ENCODE measurements around the gene MOAP1. TPM values are rescaled to one million over a fixed set of nuclear protein-coding genes. Genes with fewer than 3 reads are reported as not detected.
"Not testable (repeated sequence)": the region's sequence is repeated elsewhere in the genome, so short reads cannot be mapped to it uniquely, and the experiment has no call there.

The MOAP1 gene
- total RNA-seq, 1 donor from 2014 or later = 24.1 TPM

DNA sequence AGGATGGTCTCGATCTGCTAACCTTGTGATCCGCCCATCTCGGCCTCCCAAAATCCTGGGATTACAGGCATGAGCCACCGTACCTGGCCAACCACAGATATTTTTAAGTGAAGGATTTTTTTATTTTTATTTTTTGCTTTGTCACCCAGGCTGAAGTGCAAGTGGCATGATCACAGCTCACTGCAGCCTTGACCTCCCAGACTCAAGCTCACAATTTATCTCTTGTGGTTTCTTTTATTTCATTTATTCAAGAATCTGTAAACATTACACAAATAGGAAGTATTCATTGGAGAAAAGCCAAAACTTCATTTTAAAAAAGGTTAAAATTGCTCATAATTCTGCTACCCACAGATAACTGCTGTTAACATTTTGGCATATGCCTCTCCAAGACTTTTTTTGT is 13.3 kb downstream of the MOAP1 start:
- H3K9me3 ChIP-seq = no peaks in the 10 kb centered on the region
- no peak for DNase-seq (ENCODE audit: extremely low spot score in 2 of 2)
- H3K36me3 ChIP-seq = no peaks in the 10 kb centered on the region
- H3K27me3 ChIP-seq = no peaks in the 10 kb centered on the region
- H3K27ac ChIP-seq = no peak overlapping the region
- H3K4me3 ChIP-seq = no peak overlapping the region
- intact Hi-C loops (cut with DNase I) = no loop called here
- no peaks in the 10 kb centered on the region for H3K4me1 ChIP-seq
- no peak for TF ChIP-seq POLR2A (IDR thresholded peaks at IDR 0.05)
- no peak for TF ChIP-seq CTCF (IDR thresholded peaks at IDR 0.05)
- no peak for TF ChIP-seq POLR2AphosphoS5 (IDR thresholded peaks at IDR 0.05; ENCODE audit: insufficient read depth in 1 of 2, low read depth in 1 of 2)

- intact Hi-C loops (cut with DNase I); H3K9me3 ChIP-seq; H3K27ac ChIP-seq; H3K4me1 ChIP-seq; H3K27me3 ChIP-seq; DNase-seq (ENCODE audit: extremely low spot score in 2 of 2); H3K4me3 ChIP-seq; H3K36me3 ChIP-seq: not testable (repeated sequence)
Measured at GRCh38 chr14:93170141-93170540, 14.6 kb downstream of the MOAP1 start.

GRCh38 chr14:93169619-93170018 is 15.1 kb downstream of the MOAP1 start:
- H3K27me3 ChIP-seq; H3K9me3 ChIP-seq; H3K4me1 ChIP-seq; H3K36me3 ChIP-seq; H3K27ac ChIP-seq; DNase-seq (ENCODE audit: extremely low spot score in 2 of 2); intact Hi-C loops (cut with DNase I); H3K4me3 ChIP-seq: not testable (repeated sequence)

DNA sequence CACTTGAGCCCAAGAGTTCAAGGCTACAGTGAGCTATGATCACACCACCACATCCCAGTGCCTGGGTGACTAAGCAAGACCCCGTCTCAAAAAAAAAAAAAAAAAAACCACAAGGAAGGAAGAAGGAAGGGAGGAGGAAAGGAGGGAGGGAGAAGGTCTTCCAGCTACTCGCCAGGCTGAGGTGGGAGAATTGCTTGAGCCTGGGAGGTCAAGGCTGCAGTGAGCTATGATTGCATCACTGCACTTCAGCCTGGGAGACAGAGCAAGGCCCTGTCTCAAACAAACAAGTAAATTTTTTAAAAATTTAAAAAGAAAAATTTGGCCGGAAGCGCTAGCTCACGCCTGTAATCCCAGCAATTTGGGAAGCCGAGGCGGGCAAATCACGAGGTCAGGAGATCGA is 16.1 kb downstream of the MOAP1 start:
- H3K27ac ChIP-seq; H3K9me3 ChIP-seq; H3K4me3 ChIP-seq; H3K36me3 ChIP-seq; H3K27me3 ChIP-seq; DNase-seq (ENCODE audit: extremely low spot score in 2 of 2); intact Hi-C loops (cut with DNase I); H3K4me1 ChIP-seq: not testable (repeated sequence)

DNA sequence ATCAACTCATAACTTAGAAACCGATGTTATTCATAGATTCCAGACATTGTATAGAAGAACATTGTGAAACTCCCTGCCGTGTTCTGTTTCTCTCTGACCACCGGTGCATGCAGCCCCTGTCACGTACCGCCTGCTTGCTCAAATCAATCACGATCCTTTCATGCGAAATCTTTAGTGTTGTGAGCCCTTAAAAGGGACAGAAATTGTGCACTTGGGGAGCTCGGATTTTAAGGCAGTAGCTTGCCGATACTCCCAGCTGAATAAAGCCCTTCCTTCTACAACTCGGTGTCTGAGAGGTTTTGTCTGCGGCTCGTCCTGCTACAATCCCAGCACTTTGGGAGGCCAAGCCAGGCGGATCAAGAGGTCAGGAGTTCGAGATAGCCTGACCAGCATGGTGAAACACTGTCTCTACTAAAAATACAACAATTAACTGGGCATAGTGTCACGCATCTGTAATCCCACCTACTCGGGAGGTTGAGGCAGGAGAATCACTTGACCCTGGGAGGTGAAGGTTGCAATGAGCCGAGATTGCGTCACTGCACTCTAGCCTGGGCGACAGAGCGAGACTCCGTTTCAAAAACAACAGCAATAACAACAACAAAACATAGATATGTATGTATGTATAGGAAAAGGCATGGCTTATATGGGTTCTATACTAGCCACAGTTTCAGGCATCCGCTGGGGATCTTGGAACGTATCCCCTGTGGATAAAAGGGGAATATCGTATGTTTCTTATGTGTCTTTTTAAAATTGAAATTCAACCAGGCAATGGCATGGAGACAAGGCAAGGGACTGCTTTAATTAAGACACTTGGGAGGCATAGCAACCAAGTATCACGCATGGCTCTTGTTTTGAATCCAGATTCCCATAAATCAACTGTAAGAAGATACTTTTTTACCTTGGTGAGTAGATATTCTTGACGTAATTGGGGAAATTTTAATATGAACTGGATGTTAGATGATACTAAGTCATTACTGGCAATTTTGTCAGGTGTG is 19.1 kb downstream of the MOAP1 start:
- intact Hi-C loops (cut with DNase I); H3K9me3 ChIP-seq; H3K27me3 ChIP-seq; DNase-seq (ENCODE audit: extremely low spot score in 2 of 2); H3K27ac ChIP-seq; H3K4me1 ChIP-seq; H3K36me3 ChIP-seq; H3K4me3 ChIP-seq: not testable (repeated sequence)

DNA sequence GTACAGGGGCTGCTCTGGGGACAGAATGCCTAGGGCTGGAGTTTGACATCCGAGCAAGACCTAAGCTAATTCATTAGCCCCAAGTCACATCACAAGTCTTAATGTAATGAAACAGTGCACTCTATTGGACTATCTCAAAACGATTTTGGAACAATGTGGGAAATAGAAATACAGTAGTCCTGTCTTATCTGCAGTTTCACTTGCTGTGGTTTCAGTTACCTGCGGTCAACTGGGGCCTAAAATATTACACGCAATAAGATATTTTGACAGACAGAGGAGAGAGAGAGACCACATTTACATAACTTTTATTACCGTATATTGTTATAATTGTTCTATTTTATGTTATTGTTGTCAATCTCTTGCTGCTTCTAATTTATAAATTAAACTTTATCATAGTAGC is 21.1 kb downstream of the MOAP1 start:
- H3K27ac ChIP-seq = no peak overlapping the region
- no peaks in the 10 kb centered on the region for H3K9me3 ChIP-seq
- H3K27me3 ChIP-seq = no peaks in the 10 kb centered on the region
- DNase-seq (ENCODE audit: extremely low spot score in 2 of 2) = no peak
- no peak for TF ChIP-seq CTCF (IDR thresholded peaks at IDR 0.05)
- TF ChIP-seq POLR2A (IDR thresholded peaks at IDR 0.05) = no peak
- TF ChIP-seq POLR2AphosphoS5 (IDR thresholded peaks at IDR 0.05; ENCODE audit: insufficient read depth in 1 of 2, low read depth in 1 of 2) = no peak
- intact Hi-C loops (cut with DNase I) = no loop called here
- H3K36me3 ChIP-seq = no peaks in the 10 kb centered on the region
- no peaks in the 10 kb centered on the region for H3K4me1 ChIP-seq
- H3K4me3 ChIP-seq = no peak overlapping the region

DNA sequence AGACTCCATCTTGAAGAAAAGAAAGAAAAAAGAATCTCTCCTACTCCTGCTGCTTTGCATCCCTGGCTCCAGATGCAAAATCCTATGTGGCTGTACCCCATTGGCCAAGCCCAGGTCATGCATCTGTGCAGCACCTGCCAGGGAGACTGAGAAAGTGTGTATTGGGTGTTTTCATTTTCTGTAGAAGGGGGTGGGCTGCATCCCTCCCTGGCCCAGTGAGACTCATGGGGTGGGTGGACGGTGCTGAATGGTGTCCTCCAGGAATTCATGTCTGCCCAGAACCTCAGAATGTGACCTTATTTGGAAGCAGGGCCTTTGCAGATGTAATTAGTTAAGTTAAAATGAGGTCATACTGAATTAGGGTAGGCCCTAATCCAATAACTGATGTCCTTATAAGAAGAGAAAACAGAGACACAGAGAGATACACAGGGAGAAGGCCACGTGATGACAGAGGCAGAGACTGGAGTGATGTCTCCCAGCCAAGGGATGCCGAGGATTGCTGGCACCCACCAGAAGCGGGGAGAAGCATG is 23.2 kb downstream of the MOAP1 start:
- no peaks in the 10 kb centered on the region for H3K27me3 ChIP-seq
- no peaks in the 10 kb centered on the region for H3K4me1 ChIP-seq
- TF ChIP-seq POLR2A (IDR thresholded peaks at IDR 0.05) (no peak), CTCF (IDR thresholded peaks at IDR 0.05) (no peak), POLR2AphosphoS5 (IDR thresholded peaks at IDR 0.05; ENCODE audit: insufficient read depth in 1 of 2, low read depth in 1 of 2) (no peak)
- DNase-seq (ENCODE audit: extremely low spot score in 2 of 2) = no peak
- no peak overlapping the region for H3K27ac ChIP-seq
- H3K9me3 ChIP-seq = no peaks in the 10 kb centered on the region
- H3K36me3 ChIP-seq = no peaks in the 10 kb centered on the region
- intact Hi-C loops (cut with DNase I) = no loop called here
- H3K4me3 ChIP-seq = no peak overlapping the region
